ENCODE measurements around the gene SLAMF8.
A peak's percentile ranks its signal among the peaks of the same experiment; 100 is the strongest.

SLAMF8 gene

GRCh38 chr1:159854116-159854692 is 27.5 kb downstream of the SLAMF8 start:
- Histone ChIP-seq H3K36me3 (ENCODE audit: control insufficient read depth, insufficient read depth, low read length) (no peaks in the 10 kb centered on the region), H3K9me3 (ENCODE audit: control insufficient read depth, insufficient read depth, low read length) (no peaks in the 10 kb centered on the region), H3K27me3 (ENCODE audit: control insufficient read depth, insufficient read depth, low read length) (peaks cover 33% of the 10 kb centered on the region), H3K4me3 (ENCODE audit: low read depth, low read length) (peak overlapping the region; percentile 68), H3K4me1 (ENCODE audit: control insufficient read depth, insufficient read depth, low read length) (peaks cover 3% of the 10 kb centered on the region), H3K9ac (ENCODE audit: low read depth, low read length) (peak overlapping the region; percentile 12)

- Histone ChIP-seq H3K4me3 (ENCODE audit: low read depth, low read length) (peak overlapping the region; percentile 68), H3K4me1 (ENCODE audit: control insufficient read depth, insufficient read depth, low read length) (peaks cover 3% of the 10 kb centered on the region), H3K9ac (ENCODE audit: low read depth, low read length) (peak overlapping the region; percentile 12), H3K36me3 (ENCODE audit: control insufficient read depth, insufficient read depth, low read length) (no peaks in the 10 kb centered on the region), H3K9me3 (ENCODE audit: control insufficient read depth, insufficient read depth, low read length) (no peaks in the 10 kb centered on the region), H3K27me3 (ENCODE audit: control insufficient read depth, insufficient read depth, low read length) (peaks cover 33% of the 10 kb centered on the region)
Observed at GRCh38 chr1:159854693-159855192, 28.1 kb downstream of the SLAMF8 start.

DNA sequence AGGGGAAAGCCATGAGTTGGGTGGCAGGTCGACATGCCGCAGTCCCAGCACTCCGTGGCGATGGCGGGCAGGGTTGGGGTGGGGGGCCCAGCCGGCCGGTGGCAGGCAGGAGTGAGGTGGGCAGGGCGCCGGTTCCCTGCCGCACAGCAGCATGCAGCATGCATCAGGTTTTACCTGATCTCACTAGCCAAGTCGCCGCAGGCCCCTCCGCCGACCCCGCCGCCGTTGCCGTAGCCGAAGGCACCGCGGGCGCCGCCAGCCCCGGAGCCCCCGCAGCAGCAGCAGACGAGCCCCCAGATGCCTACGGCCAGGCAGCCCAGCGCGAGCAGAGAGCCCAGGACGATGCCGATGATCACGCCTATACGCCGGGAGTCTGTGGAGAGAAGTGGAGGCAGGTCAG is 29.0 kb downstream of the SLAMF8 start:
- Histone ChIP-seq H3K27me3 (ENCODE audit: control insufficient read depth, insufficient read depth, low read length) (peaks cover 33% of the 10 kb centered on the region), H3K9me3 (ENCODE audit: control insufficient read depth, insufficient read depth, low read length) (no peaks in the 10 kb centered on the region), H3K36me3 (ENCODE audit: control insufficient read depth, insufficient read depth, low read length) (no peaks in the 10 kb centered on the region), H3K9ac (ENCODE audit: low read depth, low read length) (no peak overlapping the region), H3K4me1 (ENCODE audit: control insufficient read depth, insufficient read depth, low read length) (peaks cover 3% of the 10 kb centered on the region), H3K4me3 (ENCODE audit: low read depth, low read length) (no peak overlapping the region)

DNA sequence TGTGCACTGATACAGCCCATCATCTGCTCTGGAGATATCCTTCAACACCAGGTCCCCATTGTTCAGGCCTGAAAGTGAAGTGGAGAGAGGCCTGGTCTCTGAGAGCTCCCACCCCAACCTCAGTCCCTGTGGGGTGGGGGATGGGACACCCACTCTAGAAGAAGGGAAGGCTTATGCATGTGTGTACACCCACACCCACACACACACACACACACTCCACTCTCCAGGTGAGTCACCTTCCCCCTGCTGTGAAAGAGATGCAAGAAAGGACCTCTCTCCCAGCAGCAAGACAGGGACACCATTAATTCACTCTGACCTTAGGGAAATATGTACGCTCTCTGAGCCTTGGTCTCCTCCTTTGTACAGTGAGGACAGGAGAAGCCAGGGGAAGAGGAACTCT is 29.9 kb downstream of the SLAMF8 start:
- Histone ChIP-seq H3K4me3 (ENCODE audit: low read depth, low read length) (no peak overlapping the region), H3K9ac (ENCODE audit: low read depth, low read length) (no peak overlapping the region), H3K27me3 (ENCODE audit: control insufficient read depth, insufficient read depth, low read length) (peaks cover 33% of the 10 kb centered on the region), H3K9me3 (ENCODE audit: control insufficient read depth, insufficient read depth, low read length) (no peaks in the 10 kb centered on the region), H3K36me3 (ENCODE audit: control insufficient read depth, insufficient read depth, low read length) (no peaks in the 10 kb centered on the region), H3K4me1 (ENCODE audit: control insufficient read depth, insufficient read depth, low read length) (peaks cover 3% of the 10 kb centered on the region)

- Histone ChIP-seq H3K4me1 (ENCODE audit: control insufficient read depth, insufficient read depth, low read length) (peaks cover 3% of the 10 kb centered on the region), H3K36me3 (ENCODE audit: control insufficient read depth, insufficient read depth, low read length) (no peaks in the 10 kb centered on the region), H3K4me3 (ENCODE audit: low read depth, low read length) (no peak overlapping the region), H3K9ac (ENCODE audit: low read depth, low read length) (no peak overlapping the region), H3K27me3 (ENCODE audit: control insufficient read depth, insufficient read depth, low read length) (peaks cover 33% of the 10 kb centered on the region), H3K9me3 (ENCODE audit: control insufficient read depth, insufficient read depth, low read length) (no peaks in the 10 kb centered on the region)
Observed at GRCh38 chr1:159857889-159858288, 31.2 kb downstream of the SLAMF8 start.

DNA sequence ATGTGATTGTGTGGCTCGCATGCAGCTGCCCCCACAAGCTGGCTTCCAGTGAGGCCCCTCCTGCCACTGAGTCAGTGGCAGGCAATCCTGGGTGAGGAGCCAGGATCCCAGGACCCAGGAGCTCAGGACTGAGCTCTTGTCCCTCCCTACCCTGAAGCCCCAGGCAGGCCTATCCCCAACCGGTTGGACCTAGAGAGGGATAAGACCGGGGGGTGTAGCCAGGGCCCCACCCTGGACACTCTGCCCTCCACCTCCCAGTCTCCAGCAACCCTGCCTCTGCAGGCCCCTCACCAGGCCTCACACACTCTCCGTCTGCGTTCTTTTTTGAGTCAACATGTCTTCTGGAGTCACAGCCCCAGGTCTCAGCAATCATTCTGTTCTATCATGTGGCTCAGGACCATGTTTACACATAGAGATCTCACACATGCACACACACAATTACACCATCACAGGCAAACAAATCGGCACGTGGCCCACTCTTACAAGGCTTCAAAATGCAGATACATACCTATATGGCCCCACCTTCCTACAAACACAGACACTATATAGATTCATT is 33.2 kb downstream of the SLAMF8 start:
- Histone ChIP-seq H3K9me3 (ENCODE audit: control insufficient read depth, insufficient read depth, low read length) (no peaks in the 10 kb centered on the region), H3K4me3 (ENCODE audit: low read depth, low read length) (no peak overlapping the region), H3K4me1 (ENCODE audit: control insufficient read depth, insufficient read depth, low read length) (no peaks in the 10 kb centered on the region), H3K9ac (ENCODE audit: low read depth, low read length) (no peak overlapping the region), H3K36me3 (ENCODE audit: control insufficient read depth, insufficient read depth, low read length) (no peaks in the 10 kb centered on the region), H3K27me3 (ENCODE audit: control insufficient read depth, insufficient read depth, low read length) (peaks cover 25% of the 10 kb centered on the region)

GRCh38 chr1:159860456-159860855 is 33.8 kb downstream of the SLAMF8 start:
- Histone ChIP-seq H3K9ac (ENCODE audit: low read depth, low read length) (no peak overlapping the region), H3K4me1 (ENCODE audit: control insufficient read depth, insufficient read depth, low read length) (no peaks in the 10 kb centered on the region), H3K4me3 (ENCODE audit: low read depth, low read length) (no peak overlapping the region), H3K9me3 (ENCODE audit: control insufficient read depth, insufficient read depth, low read length) (no peaks in the 10 kb centered on the region), H3K36me3 (ENCODE audit: control insufficient read depth, insufficient read depth, low read length) (no peaks in the 10 kb centered on the region), H3K27me3 (ENCODE audit: control insufficient read depth, insufficient read depth, low read length) (peaks cover 19% of the 10 kb centered on the region)

DNA sequence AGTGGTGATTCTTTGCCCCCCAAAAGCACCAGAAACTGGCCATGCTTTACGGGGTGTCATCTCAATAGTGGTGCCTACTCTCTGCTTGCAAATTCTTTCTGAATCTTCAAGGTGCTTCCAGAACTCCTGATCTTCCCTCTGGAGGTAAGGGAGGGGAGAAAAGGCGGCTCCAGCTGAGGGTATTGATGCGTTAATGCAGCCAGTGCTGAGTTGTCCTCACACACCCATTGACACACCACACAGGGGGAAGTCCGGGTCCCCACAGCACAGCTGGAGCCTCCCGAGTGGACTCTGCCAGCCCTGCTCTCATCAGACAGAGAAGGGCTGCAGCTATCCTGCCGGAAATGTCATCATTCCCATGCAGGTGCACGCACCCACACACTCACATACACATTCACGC is 34.5 kb downstream of the SLAMF8 start:
- H3K4me3 ChIP-seq (ENCODE audit: low read depth, low read length): no peak overlapping the region
- H3K36me3 ChIP-seq (ENCODE audit: control insufficient read depth, insufficient read depth, low read length): no peaks in the 10 kb centered on the region
- H3K4me1 ChIP-seq (ENCODE audit: control insufficient read depth, insufficient read depth, low read length): no peaks in the 10 kb centered on the region
- no peak overlapping the region for H3K9ac ChIP-seq (ENCODE audit: low read depth, low read length)
- H3K9me3 ChIP-seq (ENCODE audit: control insufficient read depth, insufficient read depth, low read length): no peaks in the 10 kb centered on the region
- peaks cover 13% of the 10 kb centered on the region for H3K27me3 ChIP-seq (ENCODE audit: control insufficient read depth, insufficient read depth, low read length)

- peaks cover 9% of the 10 kb centered on the region for H3K27me3 ChIP-seq (ENCODE audit: control insufficient read depth, insufficient read depth, low read length)
- H3K9ac ChIP-seq (ENCODE audit: low read depth, low read length): no peak overlapping the region
Observed at GRCh38 chr1:159862031-159862430, 35.4 kb downstream of the SLAMF8 start.

GRCh38 chr1:159862557-159862956 is 35.9 kb downstream of the SLAMF8 start, which contains the start of gene VSIG8:
VSIG8 (minus strand) TSS chr1:159862657; CDS start chr1:159862521, 136 bp downstream.
- H3K4me1 ChIP-seq (ENCODE audit: control insufficient read depth, insufficient read depth, low read length): no peaks in the 10 kb centered on the region

More at GRCh38 chr1:159862031-159862430, 35.4 kb downstream of the SLAMF8 start:
- Histone ChIP-seq H3K4me3 (ENCODE audit: low read depth, low read length) (no peak overlapping the region), H3K9me3 (ENCODE audit: control insufficient read depth, insufficient read depth, low read length) (no peaks in the 10 kb centered on the region), H3K36me3 (ENCODE audit: control insufficient read depth, insufficient read depth, low read length) (no peaks in the 10 kb centered on the region), H3K4me1 (ENCODE audit: control insufficient read depth, insufficient read depth, low read length) (no peaks in the 10 kb centered on the region)

DNA sequence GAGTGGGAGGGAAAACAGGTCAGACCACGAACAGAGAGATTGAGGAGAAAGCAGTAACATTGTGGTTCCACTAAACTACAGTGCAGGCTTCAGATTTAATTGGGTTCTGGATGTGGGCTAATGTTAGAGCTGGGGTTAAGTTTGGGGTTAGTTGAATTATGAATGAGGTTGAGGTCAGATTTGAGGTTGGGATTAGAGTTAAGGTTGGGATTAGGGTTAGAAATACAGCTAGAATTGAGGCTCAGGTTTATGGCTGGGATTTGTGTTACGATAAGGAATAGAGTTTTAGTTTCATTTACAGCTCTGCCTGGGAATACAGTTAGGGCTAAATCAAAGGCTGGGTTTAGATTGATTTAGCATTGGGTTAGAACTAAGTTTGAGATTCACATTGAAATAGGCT is 37.6 kb downstream of the SLAMF8 start:
- Histone ChIP-seq H3K27me3 (ENCODE audit: control insufficient read depth, insufficient read depth, low read length) (peaks cover 3% of the 10 kb centered on the region), H3K9me3 (ENCODE audit: control insufficient read depth, insufficient read depth, low read length) (no peaks in the 10 kb centered on the region), H3K36me3 (ENCODE audit: control insufficient read depth, insufficient read depth, low read length) (no peaks in the 10 kb centered on the region), H3K4me1 (ENCODE audit: control insufficient read depth, insufficient read depth, low read length) (peaks cover 2% of the 10 kb centered on the region), H3K9ac (ENCODE audit: low read depth, low read length) (no peak overlapping the region), H3K4me3 (ENCODE audit: low read depth, low read length) (no peak overlapping the region)

More at GRCh38 chr1:159862557-159862956, 35.9 kb downstream of the SLAMF8 start, which contains the start of gene VSIG8:
- Histone ChIP-seq H3K9me3 (ENCODE audit: control insufficient read depth, insufficient read depth, low read length) (no peaks in the 10 kb centered on the region), H3K27me3 (ENCODE audit: control insufficient read depth, insufficient read depth, low read length) (peaks cover 9% of the 10 kb centered on the region), H3K36me3 (ENCODE audit: control insufficient read depth, insufficient read depth, low read length) (no peaks in the 10 kb centered on the region), H3K4me3 (ENCODE audit: low read depth, low read length) (no peak within 1 kb of the TSS), H3K9ac (ENCODE audit: low read depth, low read length) (no peak within 1 kb of the TSS)

GRCh38 chr1:159866066-159866465 is 39.4 kb downstream of the SLAMF8 start:
- Histone ChIP-seq H3K27me3 (ENCODE audit: control insufficient read depth, insufficient read depth, low read length) (peaks cover 3% of the 10 kb centered on the region), H3K4me1 (ENCODE audit: control insufficient read depth, insufficient read depth, low read length) (peaks cover 2% of the 10 kb centered on the region), H3K9me3 (ENCODE audit: control insufficient read depth, insufficient read depth, low read length) (no peaks in the 10 kb centered on the region), H3K4me3 (ENCODE audit: low read depth, low read length) (no peak overlapping the region), H3K36me3 (ENCODE audit: control insufficient read depth, insufficient read depth, low read length) (no peaks in the 10 kb centered on the region), H3K9ac (ENCODE audit: low read depth, low read length) (no peak overlapping the region)
